ENCODE data around the gene JARID2. TPM values are rescaled to one million over a fixed set of nuclear protein-coding genes. Genes with fewer than 3 reads are reported as not detected.

JARID2 gene
- total and polyA plus RNA-seq, 10 of the 15 experiments (the other 5 are each of a cell fraction or from before 2014, with no cell fraction given) = 4.2 to 21.6 (median 11.7) TPM

- ChIA-PET SMC1A (ENCODE audit: uncharacterized antibody, unreplicated experiment) (interaction anchor here (0.8 kb wide), 1 partner anchor 101 kb away, joined by 3 read pairs; no protein-coding TSS in a partner anchor), POLR2A (no interaction called here), CTCF (interaction anchor here (0.6 to 6.0 kb wide), 3 partner anchors 20 to 104 kb away, joined by 3 to 50 read pairs (median 4); no protein-coding TSS in a partner anchor), RAD21 (ENCODE audit: unreplicated experiment) (interaction anchor here (0.8 kb wide), 1 partner anchor 105 kb away, joined by 3 read pairs; no protein-coding TSS in a partner anchor)
- Histone ChIP-seq H3K4me1 (ENCODE audit: control insufficient read depth, insufficient read depth, low read length) (no peaks in the 10 kb centered on the region), H4K20me1 (ENCODE audit: control insufficient read depth, insufficient read depth) (no peaks in the 10 kb centered on the region), H3K36me3 (ENCODE audit: control insufficient read depth in 2 of 2, insufficient read depth in 2 of 2, low read length in 1 of 2) (peaks cover 21 to 29% of the 10 kb centered on the region in 2 experiments), H3K4me3 (no peak overlapping the region), H3K9ac (ENCODE audit: control insufficient read depth, insufficient read depth, low read length) (no peak overlapping the region), H3K27me3 (replicated peaks in 1 of 2; ENCODE audit: control insufficient read depth in 2 of 2, insufficient read depth in 2 of 2, low read length in 1 of 2) (no peaks in the 10 kb centered on the region), H3K9me3 (replicated peaks; ENCODE audit: control insufficient read depth, insufficient read depth, low read length) (no peaks in the 10 kb centered on the region), H3K79me2 (ENCODE audit: control insufficient read depth, insufficient read depth, low read length) (no peaks in the 10 kb centered on the region), H2AFZ (ENCODE audit: control insufficient read depth, low read depth, low read length) (no peak overlapping the region), H3K27ac (ENCODE audit: control insufficient read depth, insufficient read depth) (no peak overlapping the region), H3K4me2 (ENCODE audit: control insufficient read depth, insufficient read depth) (no peak overlapping the region)
- DNase-seq (ENCODE audit: low read depth, low spot score) (no peak), FAIRE-seq (no peak), ATAC-seq (no peak)
- TF ChIP-seq MTA3 (IDR thresholded peaks at IDR 0.05; ENCODE audit: borderline replicate concordance, low read length) (no peak), MAX (IDR thresholded peaks at IDR 0.05; ENCODE audit: low read depth, low read length) (no peak), TCF3 (IDR thresholded peaks at IDR 0.05; ENCODE audit: borderline replicate concordance, insufficient read depth, low read depth, low read length) (no peak), TCF12 (IDR thresholded peaks at IDR 0.05; ENCODE audit: low read depth, low read length) (no peak), EP300 (IDR thresholded peaks at IDR 0.05; ENCODE audit: borderline replicate concordance in 1 of 2, control insufficient read depth in 1 of 2, low read depth in 2 of 2, low read length in 2 of 2) (no peak), ZBTB4 (CRISPR knock-in tag; IDR thresholded peaks at IDR 0.05) (no peak), IKZF1 (conservative IDR thresholded peaks at IDR 0.05) (no peak), USF2 (IDR thresholded peaks at IDR 0.05; ENCODE audit: borderline replicate concordance, low read depth, low read length) (no peak), CHD1 (IDR thresholded peaks at IDR 0.05; ENCODE audit: low read depth, low read length) (no peak), POLR2AphosphoS2 (IDR thresholded peaks at IDR 0.05; ENCODE audit: low read depth, low read length) (no peak), SIX5 (IDR thresholded peaks at IDR 0.05; ENCODE audit: low read depth, low read length, severe bottlenecking) (no peak)
- in situ Hi-C loops (cut with MboI) = no loop called here
- WGBS (ENCODE audit: insufficient coverage, insufficient replicate concordance, low lambda C conversion rate, missing lambda C conversion rate) = 92% methylated on average over 6 of the region's 6 CpGs
- no TSS peak for BruUV-seq (replicated peaks)
- intact Hi-C loops (cut with micrococcal nuclease; ENCODE audit: unreplicated experiment) = no loop called here
These were observed 273.8 kb downstream of the JARID2 start for GRCh38 chr6:15519681-15520080.
